ENCODE data around the gene CELA3B. TPM values are rescaled to one million over a fixed set of nuclear protein-coding genes. Genes with fewer than 3 reads are reported as not detected.
"Not testable (repeated sequence)": the region's sequence is repeated elsewhere in the genome, so short reads cannot be mapped to it uniquely, and the experiment has no call there.

Gene CELA3B
- total RNA-seq, 1 experiment from 2014 or later, result 4.4 TPM

GRCh38 chr1:21942959-21943640, 33.7 kb upstream of the CELA3B start:
- H3K9me3 Mint-ChIP-seq; ATAC-seq; H3K27ac Mint-ChIP-seq; H3K36me3 Mint-ChIP-seq; POLR2A ChIA-PET; H3K27me3 Mint-ChIP-seq (ENCODE audit: low read depth); DNase-seq (ENCODE audit: low spot score); H3K4me3 Mint-ChIP-seq: not testable (repeated sequence)
- peaks cover 44% of the 10 kb centered on the region for H3K4me1 Mint-ChIP-seq
- CTCF ChIA-PET, result interaction anchor here (0.9 kb wide), 2 partner anchors 20 to 24 kb away, joined by 3 to 4 read pairs; no protein-coding TSS in a partner anchor

- Mint-ChIP-seq H3K27me3 (ENCODE audit: low read depth) (peaks cover 4% of the 10 kb centered on the region; the same call in 1 of the 2 replicates), H3K27ac (peak overlapping the region; percentile 95), H3K9me3 (no peaks in the 10 kb centered on the region), H3K4me3 (no peak overlapping the region), H3K4me1 (peaks cover 39% of the 10 kb centered on the region), H3K36me3 (no peaks in the 10 kb centered on the region)
- TF ChIP-seq ZNF232 (CRISPR knock-in tag; IDR thresholded peaks at IDR 0.05) (0 out of 2 replicates have a peak, but pooled peaks have one; percentile 4), ATF6 (CRISPR knock-in tag; IDR thresholded peaks at IDR 0.05) (no peak), PRDM15 (CRISPR knock-in tag; IDR thresholded peaks at IDR 0.05) (peak; percentile 77; the same call in 1 of the 2 replicates)
- ATAC-seq, result peak; percentile 65
- DNase-seq (ENCODE audit: low spot score), result no peak
- ChIA-PET CTCF (interaction anchor here (1.1 to 1.7 kb wide), 4 partner anchors 13 to 63 kb away, joined by 3 to 4 read pairs (median 4); no protein-coding TSS in a partner anchor), POLR2A (interaction anchor here (0.7 to 0.8 kb wide), 3 partner anchors 10 to 22 kb away, joined by 3 to 4 read pairs (median 3); no protein-coding TSS in a partner anchor)
Measured at GRCh38 chr1:21944733-21945073, 32.1 kb upstream of the CELA3B start.

GRCh38 chr1:21946836-21947587, 29.8 kb upstream of the CELA3B start:
- H3K4me3 Mint-ChIP-seq, result no peak overlapping the region
- H3K9me3 Mint-ChIP-seq, result no peaks in the 10 kb centered on the region
- ATAC-seq (peak; percentile 10; the same call in 1 of the 2 replicates), DNase-seq (ENCODE audit: low spot score) (no peak)
- POLR2A ChIA-PET, result no interaction called here
- CTCF ChIA-PET, result interaction anchor here (1.0 to 1.5 kb wide), 3 partner anchors 10 to 23 kb away, joined by 3 to 4 read pairs (median 4); no protein-coding TSS in a partner anchor
- peak overlapping the region; percentile 69 for H3K27ac Mint-ChIP-seq
- peaks cover 28% of the 10 kb centered on the region for H3K4me1 Mint-ChIP-seq
- H3K36me3 Mint-ChIP-seq, result no peaks in the 10 kb centered on the region
- peaks cover 4% of the 10 kb centered on the region; the same call in 1 of the 2 replicates for H3K27me3 Mint-ChIP-seq (ENCODE audit: low read depth)
- TF ChIP-seq NFE2L1 (CRISPR knock-in tag; IDR thresholded peaks at IDR 0.05) (no peak), ATF6 (CRISPR knock-in tag; IDR thresholded peaks at IDR 0.05) (no peak), ZNF232 (CRISPR knock-in tag; IDR thresholded peaks at IDR 0.05) (no peak), ARID4B (CRISPR knock-in tag; IDR thresholded peaks at IDR 0.05; ENCODE audit: borderline replicate concordance) (no peak), AR (CRISPR knock-in tag; IDR thresholded peaks at IDR 0.05) (no peak), JAZF1 (CRISPR knock-in tag; IDR thresholded peaks at IDR 0.05) (no peak), ELF4 (CRISPR knock-in tag; IDR thresholded peaks at IDR 0.05; ENCODE audit: low read depth) (no peak), ERG (CRISPR knock-in tag; IDR thresholded peaks at IDR 0.05) (no peak)

Measured in WTC11 (cell line).